HuH-7 (cell line): Measurements from ENCODE around the gene HAND1.

ENCODE experiments used
- DNase-seq: peaks from one replicate; pipeline ENCODE4 v3.0.0; 2011; ENCODE audit warnings: low spot score

HAND1 gene

DNA sequence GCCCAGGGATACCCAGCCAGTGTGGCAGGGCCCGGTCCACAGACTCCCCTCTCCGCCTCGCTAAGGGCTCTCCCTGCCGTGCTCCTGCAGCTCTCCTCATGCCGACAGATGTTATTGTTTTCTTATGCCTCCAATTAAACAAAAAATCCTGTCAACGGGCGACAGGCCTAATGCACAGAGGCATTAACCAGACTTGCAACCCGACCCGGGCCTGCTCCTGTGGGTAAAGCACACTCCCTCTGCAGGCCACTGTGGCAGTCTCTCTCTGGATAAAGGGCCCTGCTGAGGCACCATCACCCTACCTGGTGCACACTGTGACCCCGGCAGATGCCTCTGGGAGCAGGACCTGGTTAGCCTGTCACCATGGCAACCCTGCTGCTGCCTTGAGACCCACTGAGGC is 27.5 kb upstream of the HAND1 start:
- DNase-seq, result no peak

DNA sequence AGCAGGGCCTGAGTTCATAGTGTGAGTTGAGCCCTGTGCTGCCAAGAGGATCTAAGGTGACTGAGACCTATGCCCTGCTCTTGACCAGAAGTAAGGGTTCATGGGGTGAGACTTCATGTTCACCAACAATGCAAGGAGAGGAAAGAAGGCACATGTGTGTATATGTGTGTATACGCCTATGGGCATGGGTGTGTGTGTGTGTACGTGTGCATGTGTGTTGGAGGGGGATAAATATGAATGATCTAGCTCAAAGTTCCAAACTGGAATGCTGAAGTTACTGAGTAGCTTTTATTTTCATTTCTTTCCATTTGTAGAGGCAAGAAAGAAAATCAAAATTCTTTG is 25.6 kb upstream of the HAND1 start:
- DNase-seq, result no peak

DNA sequence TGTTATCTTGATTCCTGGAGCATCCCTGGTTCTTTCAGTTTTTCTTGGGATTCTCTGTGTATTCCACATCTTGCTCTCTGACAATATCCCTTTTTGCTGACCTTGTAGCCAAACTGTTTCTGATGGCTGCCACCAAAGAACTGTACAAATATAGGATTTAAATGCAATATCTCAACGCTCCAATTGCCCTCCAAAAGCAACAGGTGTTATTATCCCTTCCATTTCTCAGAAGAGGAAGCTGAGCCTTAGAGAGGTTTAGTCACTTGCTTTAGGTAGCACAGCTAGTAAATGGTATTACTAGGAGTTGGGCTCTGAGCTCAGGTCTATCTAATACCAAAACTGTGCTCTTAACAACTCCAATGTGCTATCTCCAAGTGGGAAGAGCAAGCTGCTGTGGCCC is 24.2 kb upstream of the HAND1 start:
- DNase-seq, result no peak

DNA sequence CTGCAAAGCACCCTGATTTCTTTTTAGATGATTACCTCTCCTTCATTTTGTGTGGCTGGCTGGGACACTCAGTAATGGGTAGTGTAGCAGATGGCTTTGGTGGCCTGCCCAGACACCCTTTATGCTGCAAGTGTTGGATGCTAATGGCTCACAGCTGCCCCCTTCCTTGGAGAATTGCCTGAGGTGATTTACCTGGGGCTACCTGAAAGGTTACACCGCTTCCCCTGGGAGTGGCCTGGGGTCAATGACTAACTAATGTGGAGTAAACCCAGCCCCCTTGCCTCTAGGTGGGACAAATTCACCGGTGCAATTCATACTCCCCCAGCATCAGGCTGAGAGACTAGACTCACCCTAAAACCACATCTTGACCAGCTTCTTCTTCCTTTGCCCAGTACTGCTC is 23.5 kb upstream of the HAND1 start:
- DNase-seq, result no peak

DNA sequence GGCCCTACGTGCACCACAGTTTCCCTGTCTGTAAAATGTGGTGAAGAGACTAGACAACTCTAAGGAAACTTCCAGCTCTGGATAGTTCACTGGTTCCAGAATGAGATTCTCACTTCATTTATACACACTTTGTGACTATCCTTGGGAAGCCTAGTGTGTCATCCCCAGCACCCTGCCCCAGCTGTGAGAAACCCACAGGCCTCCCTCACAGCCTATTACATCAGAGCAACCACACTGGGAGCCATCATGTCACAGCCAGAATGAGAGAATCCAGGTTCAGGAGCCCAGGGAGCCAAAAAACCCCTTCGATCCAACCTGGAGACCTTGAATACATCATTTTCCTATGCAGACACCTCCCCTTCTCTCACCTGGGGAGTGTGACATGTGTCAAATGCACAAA is 21.0 kb upstream of the HAND1 start:
- DNase-seq, result no peak

DNA sequence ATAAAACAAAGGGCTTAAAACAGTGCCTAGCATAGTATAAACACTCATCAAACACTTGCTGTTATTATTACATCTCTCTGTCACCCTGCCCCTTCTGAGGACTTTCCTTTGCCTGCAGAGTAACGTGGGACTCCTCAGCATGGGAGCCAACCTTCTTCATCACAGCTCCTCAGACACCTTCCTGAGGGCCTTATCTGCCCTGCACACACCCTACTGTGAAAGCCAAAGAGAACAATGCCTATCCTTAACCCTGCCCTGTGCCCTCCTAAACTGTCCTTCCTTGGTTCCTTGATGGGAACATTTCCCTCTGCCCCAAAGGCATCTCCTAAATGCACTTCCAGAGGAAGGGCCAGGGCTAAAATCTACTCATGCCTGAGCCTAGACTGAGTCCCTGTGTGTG is 20.6 kb upstream of the HAND1 start:
- no peak for DNase-seq

DNA sequence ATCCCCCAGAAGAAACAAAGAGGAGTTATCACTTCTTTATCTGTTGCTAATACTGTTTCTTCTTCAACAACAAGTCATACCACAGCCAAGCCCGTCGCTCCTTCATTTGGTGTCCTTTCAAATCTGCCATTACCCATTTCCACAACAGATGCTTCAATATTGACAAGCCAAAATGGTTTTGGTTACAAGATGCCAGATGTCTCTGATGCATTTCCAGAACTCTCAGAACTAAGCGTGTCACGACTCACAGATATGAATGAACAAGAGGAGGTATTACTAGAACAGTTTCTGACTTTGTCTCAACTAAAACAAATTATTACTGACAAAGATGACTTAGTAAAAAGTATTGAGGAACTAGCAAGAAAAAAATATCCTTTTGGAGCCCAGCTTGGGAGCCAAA is 16.0 kb upstream of the HAND1 start:
- no peak for DNase-seq

DNA sequence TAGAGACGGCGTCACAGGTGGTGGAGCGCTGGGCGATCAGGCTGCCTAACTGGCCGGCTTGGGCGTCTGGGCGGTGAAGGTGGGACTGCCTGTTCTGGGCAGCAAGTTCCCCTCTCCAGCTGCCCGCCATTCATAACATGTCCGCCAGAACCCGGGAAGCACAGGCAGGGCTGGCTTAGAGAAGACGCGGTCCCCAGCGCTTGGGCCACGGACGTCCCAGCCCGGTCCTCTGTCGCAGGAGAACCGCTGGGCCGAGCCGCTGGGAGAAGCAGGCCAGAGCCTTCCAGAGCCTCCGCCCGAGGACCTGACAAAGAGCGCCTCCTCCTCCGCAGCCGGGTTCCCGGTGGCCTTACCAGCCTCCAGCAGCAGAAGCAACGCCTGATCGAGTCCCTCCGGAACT is 15.2 kb upstream of the HAND1 start:
- no peak for DNase-seq

DNA sequence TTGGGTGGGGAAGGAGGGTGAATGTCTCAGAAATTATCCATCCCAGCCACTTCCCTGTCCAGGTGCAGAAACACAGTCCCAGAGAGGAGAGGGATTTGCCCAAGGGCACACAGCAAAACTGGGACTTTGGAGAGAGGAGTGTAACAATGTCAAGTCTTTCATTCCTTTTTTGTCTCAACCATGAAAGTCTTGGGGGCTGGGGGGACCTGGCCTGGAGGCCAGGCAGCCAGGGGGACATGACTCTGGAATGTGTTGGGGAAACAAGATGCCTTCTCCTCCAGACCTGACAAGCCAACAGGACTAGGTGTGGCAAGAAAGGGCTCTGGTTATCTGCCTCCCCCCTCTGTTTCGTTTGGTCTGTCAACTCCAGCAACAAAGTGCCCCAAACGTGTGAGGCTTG is 13.9 kb upstream of the HAND1 start:
- DNase-seq, result no peak

DNA sequence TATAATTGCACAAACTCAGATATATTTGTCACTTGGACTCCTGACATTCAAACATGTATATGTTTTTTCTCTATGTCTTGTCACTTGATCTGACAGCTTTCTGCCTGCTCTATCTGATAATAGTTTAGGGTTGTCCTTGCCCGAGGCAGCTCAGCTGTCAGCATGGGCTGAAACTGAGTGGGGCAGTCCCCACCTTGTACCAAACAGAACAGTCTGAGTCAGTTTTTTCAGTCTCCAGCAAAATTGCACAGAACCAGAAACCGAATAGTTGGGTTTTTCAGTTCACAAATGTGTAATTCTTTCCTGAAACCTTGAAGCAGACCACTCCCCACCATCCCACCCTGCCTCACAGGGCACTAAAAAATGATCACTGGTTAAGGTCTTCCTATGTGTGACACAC is 9.5 kb upstream of the HAND1 start:
- DNase-seq, result no peak

DNA sequence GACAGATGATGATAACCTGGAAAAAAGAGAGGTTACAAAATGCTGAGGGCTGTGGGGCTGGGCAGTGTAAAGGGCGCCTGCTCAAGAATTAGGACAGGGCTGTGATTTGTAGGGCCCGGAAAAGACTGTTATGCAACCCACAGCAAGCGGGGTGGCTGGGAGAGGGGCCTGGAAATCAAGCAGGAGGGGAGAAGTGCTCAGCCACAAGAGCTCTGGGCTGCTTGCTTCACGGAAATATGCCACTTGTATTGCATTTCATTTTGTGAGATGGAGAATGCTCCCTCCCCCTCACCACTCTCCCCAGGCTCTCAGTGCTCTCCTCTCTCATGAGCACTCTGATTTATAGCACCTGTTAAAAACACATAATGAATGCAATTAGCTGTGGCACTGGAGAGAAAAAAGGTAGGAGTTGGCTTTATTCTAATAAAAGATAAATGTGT is 8.4 kb upstream of the HAND1 start:
- DNase-seq, result no peak

DNA sequence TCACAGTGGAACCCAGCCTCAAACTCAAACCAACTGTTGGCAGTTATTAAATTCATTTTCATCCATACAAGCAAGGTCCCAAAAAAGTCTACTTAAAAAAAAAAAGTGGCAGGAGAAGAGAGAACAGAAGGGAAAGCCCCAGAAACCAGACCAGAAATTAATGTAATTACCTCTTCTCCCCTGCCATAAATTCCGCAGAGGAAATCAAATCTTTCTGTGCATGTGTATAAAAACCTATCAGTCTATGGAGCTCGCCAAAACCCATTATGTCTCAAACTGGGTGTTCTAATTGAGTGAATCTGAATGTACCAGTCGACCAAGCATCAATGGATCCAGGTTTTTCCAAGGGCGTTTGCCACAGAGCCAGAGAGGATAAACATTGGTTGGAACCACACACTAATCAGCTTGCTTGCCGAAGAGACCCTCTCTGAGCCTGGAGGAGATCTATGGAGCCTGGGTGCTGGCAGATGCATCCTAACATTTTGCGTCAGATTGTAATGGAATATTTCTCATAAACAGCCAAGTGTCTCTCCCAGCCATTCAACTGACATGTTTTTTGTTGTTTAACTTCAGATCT is 7.9 kb upstream of the HAND1 start:
- DNase-seq, result no peak

DNA sequence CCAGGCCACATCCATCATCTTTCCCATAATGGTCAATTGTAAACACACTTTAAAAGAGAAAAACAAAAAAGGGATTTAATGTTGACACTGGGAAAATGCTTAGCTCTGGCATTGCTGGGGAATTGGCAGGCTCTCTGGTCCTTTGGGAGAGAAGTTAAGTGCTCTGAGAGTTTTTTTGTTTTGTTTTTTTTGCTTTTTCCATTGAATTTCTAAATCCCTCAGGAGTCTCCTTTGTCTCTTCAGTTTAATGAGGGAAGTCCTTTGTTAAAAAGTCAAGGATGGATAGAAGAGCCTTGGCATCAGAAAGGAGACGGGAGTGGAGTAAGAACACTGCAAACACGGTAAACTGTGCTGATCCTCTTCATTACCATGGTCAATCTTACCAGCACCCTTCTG is 7.1 kb upstream of the HAND1 start:
- DNase-seq, result no peak

DNA sequence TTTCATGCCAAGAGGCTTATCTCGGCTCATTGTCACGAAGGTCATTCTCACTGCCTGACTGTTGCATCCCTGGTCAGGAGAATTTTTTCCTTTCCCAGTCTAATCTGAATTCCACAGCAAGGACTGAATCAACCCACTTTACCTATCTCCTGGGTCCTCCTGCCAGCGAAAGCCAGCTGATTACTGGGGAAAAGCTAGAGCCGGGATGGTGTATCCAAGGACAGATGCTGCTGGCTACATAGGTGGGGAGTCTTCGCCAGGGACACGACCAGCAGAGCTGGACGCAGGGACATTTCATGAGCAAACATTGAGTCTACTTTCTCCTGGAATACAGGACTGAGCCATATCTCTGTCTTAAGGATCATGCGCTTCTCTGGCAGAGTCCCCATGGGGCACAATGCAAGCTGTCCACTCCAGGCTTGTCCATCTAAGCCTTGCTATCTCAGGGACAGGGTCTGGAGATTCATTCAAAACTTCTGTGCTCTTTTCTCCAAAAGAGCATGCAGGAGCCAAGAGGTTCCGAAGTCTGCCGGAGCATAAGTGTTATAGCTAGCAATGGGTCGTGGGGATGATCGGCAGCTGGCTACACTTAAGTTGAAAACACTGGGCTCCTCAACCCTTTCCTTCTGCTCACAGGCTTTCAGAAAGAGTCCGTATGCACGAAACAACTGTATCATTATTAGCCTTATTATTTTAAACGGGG is 6.5 kb upstream of the HAND1 start:
- no peak for DNase-seq

DNA sequence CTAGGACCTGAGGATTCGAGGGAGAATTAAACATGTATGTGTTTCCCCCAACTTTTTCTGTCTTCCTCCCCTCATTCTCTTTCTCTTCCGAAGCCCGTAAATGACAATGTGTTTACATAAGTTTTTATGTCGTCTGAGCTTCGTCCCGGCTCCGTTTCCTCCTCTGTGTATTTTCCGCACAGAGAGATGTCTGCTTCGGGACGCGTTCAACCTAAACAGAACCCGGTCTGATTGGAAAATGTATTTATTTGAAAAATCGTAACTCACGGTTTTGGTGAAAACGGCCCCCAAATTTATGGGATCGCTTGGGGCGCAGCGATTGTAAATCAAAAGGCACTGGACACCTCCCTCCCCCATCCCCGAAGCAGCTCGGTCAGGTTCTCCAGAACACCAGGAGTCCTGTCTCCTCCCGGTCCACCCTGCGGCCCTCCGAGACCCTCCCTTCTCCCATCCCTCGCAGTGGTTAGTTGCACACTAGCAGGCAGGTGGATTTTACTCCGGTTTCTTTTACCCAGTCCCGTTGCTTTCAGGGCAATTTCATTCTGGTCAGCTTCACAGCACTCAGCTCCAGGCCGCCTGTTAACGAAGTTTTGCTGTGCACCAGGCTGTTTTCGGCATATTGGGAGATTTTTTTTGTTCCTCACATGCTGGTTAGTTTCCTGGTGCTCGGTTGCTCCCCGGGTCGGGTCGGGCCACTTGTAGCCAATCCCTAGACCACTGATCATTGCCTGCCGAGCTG is 5.8 kb upstream of the HAND1 start:
- DNase-seq, result no peak

DNA sequence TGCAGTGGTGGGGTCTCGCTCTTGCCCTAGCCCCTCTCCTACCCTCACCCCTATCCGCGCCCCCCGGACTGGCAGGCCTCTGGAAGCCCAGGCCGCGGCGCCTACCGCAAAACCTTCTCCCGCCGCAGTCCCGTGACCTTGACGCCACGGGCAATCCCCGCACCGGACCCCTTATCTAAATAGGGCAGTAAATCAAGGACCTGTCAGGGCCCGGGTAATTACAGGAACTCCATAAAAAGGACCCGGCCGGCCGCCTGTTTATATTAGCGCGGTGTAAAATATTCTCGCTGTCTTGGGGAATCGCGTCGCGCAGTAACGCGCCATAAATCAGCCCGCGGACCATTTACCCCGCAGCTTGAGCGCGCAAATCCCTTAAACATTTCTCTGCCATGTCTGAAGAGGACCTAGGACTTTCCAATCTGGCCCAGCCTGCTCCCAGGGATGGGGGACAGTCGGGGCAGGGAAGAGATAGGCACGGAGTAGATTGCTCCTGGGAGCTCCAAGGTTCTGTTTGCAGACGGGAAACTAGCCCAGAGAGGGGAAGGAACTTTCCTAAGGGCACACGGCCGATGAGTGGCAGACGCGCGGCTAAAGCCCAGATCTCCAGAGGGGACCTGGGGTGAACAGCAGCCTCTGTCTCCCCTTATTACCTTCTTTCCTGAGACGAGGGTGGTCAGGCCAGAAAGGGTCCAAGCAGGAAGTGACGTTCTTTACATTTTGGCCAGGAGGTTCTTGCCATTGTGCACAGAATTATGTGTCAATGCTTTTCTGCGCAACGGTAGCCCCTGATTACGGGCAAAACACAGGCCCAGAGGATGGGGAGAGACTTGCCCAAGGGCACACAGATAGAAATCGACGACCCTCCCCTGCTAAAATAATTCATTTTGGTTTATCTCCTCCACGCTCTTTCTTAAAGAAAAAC is 4.8 kb upstream of the HAND1 start:
- DNase-seq, result peak; percentile 88

DNA sequence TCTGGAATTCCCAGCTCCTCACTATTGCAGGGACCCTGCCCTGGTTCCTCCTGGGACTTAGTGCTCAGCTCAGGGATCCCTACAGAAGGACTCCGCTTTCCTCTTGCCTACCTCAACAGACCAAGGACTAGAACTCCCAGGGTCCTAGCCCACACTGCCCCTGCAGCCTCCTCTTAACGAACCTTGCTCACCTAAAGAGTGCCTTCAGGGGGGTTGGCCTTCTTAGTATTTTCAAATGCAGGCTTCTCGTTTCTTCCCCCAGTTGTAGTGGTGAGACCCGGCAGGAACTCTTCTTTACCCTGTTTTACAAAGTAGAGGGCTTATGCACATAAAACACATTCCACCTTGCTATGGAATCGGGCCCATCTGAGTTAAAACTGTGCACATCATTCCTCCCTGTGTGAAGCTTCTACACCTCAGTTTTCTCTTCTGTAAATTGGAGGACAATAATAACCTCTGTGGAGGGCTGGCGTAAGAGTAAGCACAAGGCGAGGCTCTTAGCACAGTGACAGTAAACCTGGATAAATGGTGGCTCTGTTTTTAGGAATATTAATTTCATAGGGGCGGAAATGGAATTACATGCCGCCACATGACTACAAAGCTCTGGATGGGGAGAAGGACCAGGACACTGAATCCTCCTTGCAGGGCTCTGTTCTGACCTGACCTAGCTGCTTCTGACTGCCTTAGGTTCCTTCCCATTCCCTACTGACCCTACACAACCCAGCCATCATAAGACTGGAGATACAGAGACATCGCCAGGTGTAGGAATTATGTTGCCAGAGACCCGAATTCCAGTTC is 3.8 kb upstream of the HAND1 start:
- DNase-seq, result no peak

DNA sequence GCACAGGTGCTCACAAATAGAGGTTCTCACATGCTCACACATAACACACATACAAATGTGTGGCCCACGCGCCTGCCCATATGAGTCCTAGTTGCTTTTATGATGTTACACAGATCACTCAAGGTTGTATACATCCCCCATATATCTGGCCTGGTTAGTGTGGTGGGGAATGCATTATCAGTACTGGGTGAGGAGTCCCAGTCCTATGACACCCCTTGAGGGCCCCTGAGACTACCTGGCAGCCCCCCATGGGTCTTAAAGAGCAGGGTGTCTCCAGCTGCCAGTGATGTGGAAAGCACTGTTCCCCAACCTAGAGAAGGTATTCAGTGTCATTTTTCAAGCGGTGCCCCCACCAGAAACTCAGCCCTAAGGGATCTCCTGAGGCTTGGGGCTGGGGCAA is 2.8 kb upstream of the HAND1 start:
- no peak for DNase-seq

DNA sequence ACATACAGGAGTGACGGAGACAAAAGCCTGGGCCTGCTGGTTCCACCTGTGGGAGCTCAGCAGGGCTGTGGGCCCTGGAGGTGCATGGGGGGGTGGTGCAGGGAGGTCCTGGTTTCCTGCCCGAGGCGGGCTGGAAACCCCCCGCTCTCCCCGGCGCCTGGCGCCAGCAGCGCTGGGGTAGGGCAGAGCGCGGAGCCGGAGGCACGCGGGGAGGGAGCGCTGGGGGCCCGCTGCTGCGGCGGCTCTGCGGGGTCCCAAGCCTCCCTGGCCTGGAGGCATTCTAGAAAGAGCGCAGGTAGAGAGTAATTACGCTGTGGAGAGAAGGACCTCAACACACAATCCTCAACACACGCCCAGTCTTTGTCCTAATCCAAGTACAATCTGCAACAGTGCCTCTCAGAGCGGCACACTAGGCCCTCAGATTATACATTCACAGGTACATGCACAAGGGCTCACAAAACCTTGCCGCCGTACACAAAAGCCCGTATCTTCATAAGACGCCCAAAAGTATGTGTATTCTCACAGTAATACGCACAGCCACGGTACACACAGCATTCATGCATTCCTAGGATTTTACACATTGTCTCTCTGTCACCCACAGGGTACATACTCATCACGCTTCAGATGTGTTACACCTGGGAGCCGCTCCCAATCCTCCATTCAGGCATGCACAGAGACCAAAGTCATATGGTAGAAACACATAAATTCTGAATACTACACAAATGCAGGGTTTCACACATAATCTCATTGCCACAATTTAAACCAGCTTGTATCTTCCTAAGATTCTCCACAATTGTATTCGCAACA is 2.1 kb upstream of the HAND1 start:
- DNase-seq, result no peak

DNA sequence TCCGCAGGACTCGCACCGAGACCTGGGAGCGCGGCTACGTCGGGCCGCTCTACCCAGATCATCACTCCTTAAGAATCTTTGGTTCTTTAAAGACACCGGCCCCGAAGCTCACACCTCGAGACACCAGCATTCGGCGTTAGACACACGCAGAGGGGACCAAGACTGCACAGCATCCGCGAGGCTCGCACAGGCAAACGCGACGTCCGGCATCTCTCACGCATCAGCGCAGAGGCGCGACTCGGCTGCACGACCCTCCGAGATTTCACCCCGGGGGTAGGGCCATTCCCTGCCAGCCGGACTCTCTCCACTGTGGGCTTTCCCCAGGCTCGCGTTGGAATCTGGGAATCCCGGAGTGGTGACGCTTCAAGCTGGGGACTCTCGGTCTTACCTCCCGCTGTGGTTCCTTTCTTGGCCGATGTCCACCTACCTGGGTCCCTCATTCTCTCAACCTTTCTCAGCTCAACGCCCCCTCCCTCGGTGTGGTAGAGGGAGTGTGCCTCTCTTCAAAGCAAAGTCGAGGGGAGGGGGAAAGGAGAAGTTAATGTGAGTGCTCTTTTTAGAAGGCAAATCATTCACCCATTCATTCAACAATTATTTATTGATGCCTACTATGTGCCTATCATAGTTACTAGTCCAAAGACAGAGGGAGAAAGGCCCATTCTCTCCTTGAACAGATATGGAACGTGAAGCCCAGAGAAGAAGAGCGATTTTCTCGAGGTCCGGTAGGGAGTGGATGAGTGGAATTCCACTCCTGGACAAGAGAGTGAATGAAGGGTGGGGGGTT is 1.3 kb upstream of the HAND1 start:
- DNase-seq, result no peak
